ENCODE data around the gene PDZRN3.

- TF ChIP-seq RAD21 (conservative IDR thresholded peaks at IDR 0.05 in 1 of 2, IDR thresholded peaks at IDR 0.05 in 1 of 2) (no peak), EP300 (IDR thresholded peaks at IDR 0.05) (no peak)
Observed at GRCh38 chr3:73493543-73494308, 131.0 kb downstream of the PDZRN3 start.
